ENCODE data around the gene BDKRB1.

BDKRB1 gene

DNA sequence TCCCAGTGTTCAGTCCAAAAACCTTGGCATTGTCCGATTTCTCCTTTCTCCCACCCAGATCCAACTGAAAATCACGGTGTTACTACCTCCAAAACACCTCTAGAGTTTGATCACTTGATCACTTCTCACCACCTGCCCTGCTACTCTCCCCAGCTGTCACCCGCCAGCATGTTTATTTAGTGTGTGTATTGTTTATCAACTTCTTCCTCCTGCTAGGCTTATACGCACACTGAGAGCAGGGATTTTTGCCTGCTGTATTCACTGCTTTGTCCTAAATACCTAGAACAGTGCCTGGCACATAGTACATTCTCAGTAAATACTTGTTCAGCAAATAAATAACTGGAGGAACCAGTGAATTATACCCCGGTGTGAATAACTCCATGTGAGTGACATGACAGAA is 5.0 kb downstream of the BDKRB1 start:
- Mint-ChIP-seq H3K36me3 (no peaks in the 10 kb centered on the region), H3K27ac (no peak overlapping the region), H3K9me3 (no peaks in the 10 kb centered on the region), H3K4me3 (no peak overlapping the region), H3K27me3 (peaks cover 26 to 27% of the 10 kb centered on the region in 2 donors), H3K4me1 (no peaks in the 10 kb centered on the region)
- no peak for ATAC-seq (replicated peaks)
- no peak for DNase-seq

DNA sequence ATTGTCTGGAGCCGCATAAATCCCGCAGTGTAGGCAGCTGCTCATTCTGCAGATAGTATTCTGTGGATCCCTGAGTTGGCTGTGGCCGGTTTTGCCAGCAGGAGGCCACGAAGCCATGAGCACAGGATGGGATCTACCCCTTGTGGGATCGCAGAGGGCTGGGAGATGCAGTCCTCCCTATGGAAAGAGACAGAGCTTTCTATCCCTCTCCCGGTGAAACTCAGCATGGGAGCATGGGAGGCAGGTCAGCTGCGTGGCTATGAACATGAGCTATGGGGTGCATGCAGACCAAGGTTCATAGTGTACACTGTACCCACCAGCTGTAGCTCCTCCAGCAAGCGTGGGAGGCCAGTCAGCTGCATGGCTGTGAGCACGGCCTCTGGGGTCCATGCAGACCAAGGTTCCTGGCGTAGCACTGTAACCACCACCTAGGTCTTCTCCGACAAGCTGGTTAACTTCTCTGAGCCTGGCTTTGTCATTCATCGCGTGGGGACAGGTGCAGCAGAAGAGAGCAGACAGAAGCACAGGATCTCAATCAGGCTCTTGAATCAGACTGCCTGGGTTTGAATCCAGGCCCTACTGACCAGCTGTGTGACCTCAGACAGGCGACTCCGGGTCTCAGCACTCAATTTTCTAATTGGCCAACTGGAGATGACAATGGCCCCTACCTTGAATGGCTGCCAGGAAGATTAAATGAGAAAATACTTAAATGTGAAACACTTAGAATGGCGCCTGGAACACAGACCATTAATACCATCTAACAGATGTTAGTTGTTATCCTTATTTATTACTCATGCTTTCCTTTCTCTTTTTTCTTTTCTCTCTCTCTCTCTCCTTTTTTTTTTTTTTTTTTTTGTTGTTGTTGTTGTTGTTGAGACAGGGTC is 6.0 kb downstream of the BDKRB1 start:
- Mint-ChIP-seq H3K27ac (no peak overlapping the region), H3K27me3 (peaks cover 32 to 36% of the 10 kb centered on the region in 2 donors), H3K9me3 (no peaks in the 10 kb centered on the region), H3K4me1 (no peaks in the 10 kb centered on the region), H3K4me3 (no peak overlapping the region), H3K36me3 (no peaks in the 10 kb centered on the region)
- ATAC-seq (replicated peaks) (no peak), DNase-seq (no peak)

GRCh38 chr14:96263347-96264199 is 7.6 kb downstream of the BDKRB1 start:
- no peak for ATAC-seq (replicated peaks)
- no peak overlapping the region for H3K27ac Mint-ChIP-seq
- no peaks in the 10 kb centered on the region for H3K9me3 Mint-ChIP-seq
- H3K27me3 Mint-ChIP-seq: peaks cover 29 to 31% of the 10 kb centered on the region in 2 donors
- no peaks in the 10 kb centered on the region for H3K36me3 Mint-ChIP-seq
- H3K4me3 Mint-ChIP-seq: no peak overlapping the region
- no peaks in the 10 kb centered on the region for H3K4me1 Mint-ChIP-seq
- DNase-seq: no peak

DNA sequence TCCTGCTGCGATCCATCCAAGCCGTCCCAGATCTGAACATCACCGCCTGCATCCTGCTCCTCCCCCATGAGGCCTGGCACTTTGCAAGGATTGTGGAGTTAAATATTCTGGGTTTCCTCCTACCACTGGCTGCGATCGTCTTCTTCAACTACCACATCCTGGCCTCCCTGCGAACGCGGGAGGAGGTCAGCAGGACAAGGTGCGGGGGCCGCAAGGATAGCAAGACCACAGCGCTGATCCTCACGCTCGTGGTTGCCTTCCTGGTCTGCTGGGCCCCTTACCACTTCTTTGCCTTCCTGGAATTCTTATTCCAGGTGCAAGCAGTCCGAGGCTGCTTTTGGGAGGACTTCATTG is 8.2 kb downstream of the BDKRB1 start:
- DNase-seq: no peak
- Mint-ChIP-seq H3K27me3 (peaks cover 29 to 32% of the 10 kb centered on the region in 2 donors), H3K36me3 (no peaks in the 10 kb centered on the region), H3K4me1 (no peaks in the 10 kb centered on the region), H3K4me3 (no peak overlapping the region), H3K27ac (no peak overlapping the region), H3K9me3 (no peaks in the 10 kb centered on the region)
- ATAC-seq (replicated peaks): no peak

DNA sequence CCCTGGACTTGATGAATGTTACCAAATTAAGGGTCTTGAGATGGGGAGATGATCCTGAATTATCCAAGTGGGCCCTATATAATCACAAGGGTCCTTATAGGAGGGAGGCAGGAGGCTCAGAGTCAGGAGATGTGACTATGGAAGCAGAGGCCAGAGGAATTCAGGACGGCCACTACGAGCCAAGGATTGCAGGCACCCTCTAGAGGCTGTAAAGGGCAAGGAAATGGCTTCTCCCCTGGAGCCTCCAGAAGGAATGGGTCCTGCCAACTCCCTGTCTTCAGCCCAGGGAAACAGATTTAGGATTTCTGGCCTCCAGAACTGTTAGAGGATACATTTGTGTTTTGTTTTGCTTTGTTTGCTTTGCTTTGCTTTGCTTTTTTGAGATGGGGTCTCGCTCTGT is 8.8 kb downstream of the BDKRB1 start:
- H3K27ac Mint-ChIP-seq: no peak overlapping the region
- H3K27me3 Mint-ChIP-seq: peaks cover 29 to 38% of the 10 kb centered on the region in 2 donors
- no peaks in the 10 kb centered on the region for H3K9me3 Mint-ChIP-seq
- H3K4me3 Mint-ChIP-seq: no peak overlapping the region
- H3K4me1 Mint-ChIP-seq: no peaks in the 10 kb centered on the region
- no peak for ATAC-seq (replicated peaks)
- H3K36me3 Mint-ChIP-seq: no peaks in the 10 kb centered on the region
- DNase-seq: no peak

DNA sequence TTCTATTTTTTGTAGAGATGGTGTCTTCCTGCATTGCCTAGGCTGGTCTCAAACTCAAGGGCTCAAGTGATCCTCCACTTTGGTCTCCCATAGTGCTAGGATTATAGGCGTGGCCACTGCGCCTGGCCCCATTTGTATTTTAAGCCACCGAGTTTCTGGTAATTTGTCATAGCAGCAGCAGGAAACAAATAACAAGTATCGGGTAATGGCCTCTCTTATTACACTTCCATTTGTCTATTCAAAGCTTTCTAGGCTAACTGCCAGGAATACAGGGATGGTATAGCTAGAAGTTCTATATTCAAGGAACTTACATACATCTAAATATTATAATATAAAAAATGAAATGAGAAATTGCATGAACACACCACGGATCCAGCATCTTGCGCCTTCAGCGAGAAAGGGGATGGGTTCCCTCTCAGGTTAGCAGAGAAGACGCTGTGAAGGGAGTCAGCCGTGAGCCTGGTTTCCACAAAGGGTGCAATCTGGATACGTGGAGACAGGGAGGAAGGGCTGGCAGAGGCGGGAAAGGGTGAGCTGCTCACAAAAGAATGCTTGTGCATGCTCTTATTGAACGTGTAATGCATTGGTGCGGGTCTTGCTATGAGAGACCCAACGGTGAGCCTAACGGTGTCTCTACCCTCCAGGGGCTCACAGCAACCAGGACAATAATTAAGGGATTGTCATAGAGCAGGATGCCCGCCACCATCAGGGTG is 9.5 kb downstream of the BDKRB1 start:
- H3K9me3 Mint-ChIP-seq: no peaks in the 10 kb centered on the region
- no peak overlapping the region for H3K4me3 Mint-ChIP-seq
- no peaks in the 10 kb centered on the region for H3K36me3 Mint-ChIP-seq
- H3K27ac Mint-ChIP-seq: no peak overlapping the region
- DNase-seq: no peak
- H3K27me3 Mint-ChIP-seq: peaks cover 24 to 38% of the 10 kb centered on the region in 2 donors
- no peak for ATAC-seq (replicated peaks)
- no peaks in the 10 kb centered on the region for H3K4me1 Mint-ChIP-seq

- peaks cover 21 to 31% of the 10 kb centered on the region in 2 donors for H3K27me3 Mint-ChIP-seq
Observed at GRCh38 chr14:96267336-96267735, 11.3 kb downstream of the BDKRB1 start.

DNA sequence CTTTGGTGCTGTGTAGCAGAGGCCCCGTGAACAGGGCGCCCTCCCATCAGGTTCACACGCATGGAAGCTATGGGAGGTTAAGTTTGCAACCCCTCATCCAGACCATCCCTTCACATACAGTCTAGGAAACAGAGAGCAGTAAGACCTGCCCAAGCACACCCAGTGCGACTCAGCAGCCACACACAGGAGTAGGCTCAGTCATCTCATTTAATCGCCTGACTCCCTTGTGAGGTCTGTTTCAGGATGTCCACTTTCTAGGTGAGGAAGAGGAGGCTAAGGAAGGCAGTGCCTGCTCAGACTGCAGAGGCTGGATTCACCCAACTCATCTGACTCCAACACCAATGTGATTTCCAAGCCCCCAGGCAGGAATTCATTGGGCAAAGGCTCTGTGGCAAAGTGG is 11.9 kb downstream of the BDKRB1 start:
- no peak overlapping the region for H3K4me3 Mint-ChIP-seq

More at GRCh38 chr14:96267336-96267735, 11.3 kb downstream of the BDKRB1 start:
- DNase-seq: no peak
- ATAC-seq (replicated peaks): no peak
- peaks cover 2 to 5% of the 10 kb centered on the region in 2 donors for H3K9me3 Mint-ChIP-seq
- peaks cover 0 to 5% of the 10 kb centered on the region in 2 donors for H3K36me3 Mint-ChIP-seq
- H3K4me1 Mint-ChIP-seq: no peaks in the 10 kb centered on the region
- H3K4me3 Mint-ChIP-seq: no peak overlapping the region
- H3K27ac Mint-ChIP-seq: no peak overlapping the region

DNA sequence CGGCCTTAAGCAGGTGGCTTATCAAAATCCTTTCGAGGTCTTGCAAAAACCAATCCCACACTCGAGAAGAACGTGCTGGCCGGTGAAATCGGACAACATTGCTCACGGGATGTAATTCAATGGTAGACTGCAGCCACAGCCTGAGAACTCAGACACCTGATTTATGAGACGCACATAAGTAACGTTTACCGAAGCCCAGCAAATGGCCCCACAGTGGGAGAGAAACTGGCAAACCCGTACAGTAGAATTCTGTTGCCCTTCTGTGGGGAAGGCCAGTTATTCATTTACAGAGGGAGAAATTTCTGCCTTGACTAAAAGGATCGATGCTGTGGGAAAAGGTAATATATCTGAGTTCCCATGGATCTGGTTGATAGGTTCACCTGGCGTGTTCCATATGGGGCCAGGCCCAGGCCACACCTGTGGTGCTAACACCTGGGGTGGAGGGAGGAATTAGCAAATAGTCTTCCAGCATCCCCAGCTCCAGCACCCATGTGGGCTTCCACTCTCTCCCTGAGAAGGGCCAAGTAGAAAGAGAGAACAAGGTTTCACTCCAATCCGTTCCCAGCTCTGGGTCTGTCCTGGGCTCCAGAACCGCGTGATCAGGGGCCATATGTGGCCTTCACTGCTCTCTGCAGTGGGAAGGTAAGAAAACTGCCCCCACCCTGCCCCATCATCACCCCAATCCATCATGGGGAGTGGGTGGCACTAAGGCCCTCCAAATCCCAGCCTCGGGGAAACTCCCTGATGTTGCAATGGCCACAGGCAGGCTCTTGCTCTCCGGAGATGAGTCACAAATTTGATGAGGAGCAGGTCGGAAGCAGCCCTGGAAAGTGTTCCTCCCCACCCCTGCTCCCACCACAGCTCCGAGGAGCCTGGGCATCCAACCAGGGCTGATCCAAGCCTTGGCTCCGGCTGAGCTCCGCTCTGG is 12.7 kb downstream of the BDKRB1 start:
- DNase-seq (no peak), ATAC-seq (replicated peaks) (no peak)
- Mint-ChIP-seq H3K4me3 (no peak overlapping the region), H3K27me3 (peaks cover 21 to 31% of the 10 kb centered on the region in 2 donors), H3K27ac (no peak overlapping the region), H3K9me3 (peaks cover 2 to 5% of the 10 kb centered on the region in 2 donors), H3K4me1 (no peaks in the 10 kb centered on the region), H3K36me3 (peaks cover 0 to 5% of the 10 kb centered on the region in 2 donors)

More for the DNA sequence above, 11.9 kb downstream of the BDKRB1 start:
- Mint-ChIP-seq H3K27ac (no peak overlapping the region), H3K36me3 (peaks cover 0 to 5% of the 10 kb centered on the region in 2 donors), H3K27me3 (peaks cover 21 to 31% of the 10 kb centered on the region in 2 donors), H3K4me1 (no peaks in the 10 kb centered on the region), H3K9me3 (peaks cover 2 to 5% of the 10 kb centered on the region in 2 donors)
- ATAC-seq (replicated peaks) (no peak), DNase-seq (no peak)

GRCh38 chr14:96269359-96269710 is 13.3 kb downstream of the BDKRB1 start:
- peaks cover 2 to 5% of the 10 kb centered on the region in 2 donors for H3K9me3 Mint-ChIP-seq
- H3K27ac Mint-ChIP-seq: peak overlapping the region; percentile 68
- DNase-seq (no peak), ATAC-seq (replicated peaks) (no peak)
- peaks cover 0 to 5% of the 10 kb centered on the region in 2 donors for H3K36me3 Mint-ChIP-seq
- peaks cover 21 to 35% of the 10 kb centered on the region in 2 donors for H3K27me3 Mint-ChIP-seq
- H3K4me1 Mint-ChIP-seq: no peaks in the 10 kb centered on the region
- H3K4me3 Mint-ChIP-seq: no peak overlapping the region

DNA sequence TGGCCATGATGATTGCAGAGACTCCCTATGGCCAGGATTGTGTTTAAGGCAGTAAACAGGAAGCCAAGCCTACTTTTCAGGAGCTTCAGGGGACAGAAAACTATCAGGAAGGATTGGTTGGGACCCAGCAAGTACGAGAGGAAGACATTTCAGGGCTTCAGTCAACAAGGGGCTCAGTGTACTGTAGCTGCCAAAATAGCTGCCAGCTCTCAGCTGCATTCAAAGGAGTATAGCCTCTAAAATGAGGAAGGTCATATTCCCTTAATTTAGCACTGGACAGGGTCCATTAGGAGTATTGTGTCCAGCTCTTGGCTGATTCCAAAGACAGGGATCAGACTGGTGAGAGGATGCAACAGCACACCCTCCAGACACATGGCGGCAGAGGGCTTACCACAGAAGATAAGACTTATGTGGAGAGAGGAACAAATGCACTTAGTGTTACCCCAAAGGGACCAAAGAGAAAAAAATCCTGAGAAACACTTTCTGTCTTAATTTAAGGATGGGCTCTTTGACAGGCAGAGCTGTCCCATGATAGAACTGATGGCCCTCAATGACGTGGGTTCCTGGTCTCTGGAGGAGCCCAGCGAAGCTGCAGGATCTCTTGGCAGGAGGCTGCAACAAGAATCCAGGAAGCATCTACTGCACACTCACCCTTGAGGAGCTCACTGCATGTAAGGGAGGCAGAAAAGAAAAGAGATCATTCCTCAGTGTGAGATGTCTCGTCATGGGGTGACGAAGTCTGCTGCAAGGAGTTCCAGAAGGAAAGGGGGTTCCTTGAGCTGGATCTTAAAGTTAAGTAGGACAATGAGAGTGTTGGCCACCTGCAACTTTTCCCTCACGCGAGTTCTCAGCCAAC is 14.8 kb downstream of the BDKRB1 start:
- ATAC-seq (replicated peaks) (no peak), DNase-seq (no peak)
- peaks cover 2 to 5% of the 10 kb centered on the region in 2 donors for H3K9me3 Mint-ChIP-seq
- peaks cover 0 to 2% of the 10 kb centered on the region in 2 donors for H3K4me1 Mint-ChIP-seq
- peaks cover 0 to 5% of the 10 kb centered on the region in 2 donors for H3K36me3 Mint-ChIP-seq
- H3K27ac Mint-ChIP-seq: no peak overlapping the region
- H3K4me3 Mint-ChIP-seq: no peak overlapping the region
- H3K27me3 Mint-ChIP-seq: peaks cover 19 to 33% of the 10 kb centered on the region in 2 donors

DNA sequence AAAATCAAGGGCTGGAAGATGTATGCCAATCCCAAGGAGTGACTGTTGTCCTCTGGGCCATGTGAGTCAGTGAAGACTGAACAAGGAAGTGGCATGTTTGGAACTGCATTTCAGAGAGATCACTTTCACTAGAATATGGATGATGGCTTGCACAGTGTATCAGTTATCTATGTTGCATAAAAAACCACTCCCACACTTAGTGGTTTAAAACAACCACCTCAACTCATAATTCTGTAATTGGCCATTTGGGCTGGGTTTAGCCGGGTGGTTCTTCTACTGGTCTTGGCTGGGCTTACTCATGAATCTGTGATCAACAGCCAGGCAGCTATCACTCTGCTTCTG is 15.4 kb downstream of the BDKRB1 start:
- ATAC-seq (replicated peaks) (no peak), DNase-seq (no peak)
- Mint-ChIP-seq H3K27ac (no peak overlapping the region), H3K9me3 (peaks cover 2 to 5% of the 10 kb centered on the region in 2 donors), H3K4me3 (no peak overlapping the region), H3K4me1 (peaks cover 0 to 2% of the 10 kb centered on the region in 2 donors), H3K36me3 (peaks cover 0 to 5% of the 10 kb centered on the region in 2 donors), H3K27me3 (peaks cover 13 to 27% of the 10 kb centered on the region in 2 donors)
